H1 (cell line): Measurements from ENCODE around the gene DAPL1.

ENCODE experiments used
- CBX5 ChIP-seq: fragments of 300-800, 300-1000 bp; sonication (generic); IDR thresholded peaks from 2 replicates; pipeline ENCODE4 v1.7.1; 2016; ENCODE audit warnings: antibody characterized with exemption, low read length, low read depth
- EP300 ChIP-seq, 2 experiments: IDR thresholded peaks; 1 replicate in 1 of 2; 2 replicates in 1 of 2; pipeline ENCODE4 v1.6.1; 2011 to 2012; ENCODE audit warnings: low read depth in 2 of 2, low read length in 2 of 2, mild to moderate bottlenecking in 2 of 2, borderline replicate concordance in 1 of 2, inconsistent platforms in 1 of 2, moderate library complexity in 1 of 2
- EZH2 ChIP-seq: fragments of 200-600 bp; sonication (generic); IDR thresholded peaks from 2 replicates; pipeline ENCODE4 v1.7.1; 2012; ENCODE audit warnings: low read depth, mild to moderate bottlenecking, moderate library complexity, low read length, inconsistent platforms; ENCODE audit not compliant: severe bottlenecking
- MAX ChIP-seq: IDR thresholded peaks from 2 replicates; pipeline ENCODE4 v1.6.1; 2012; ENCODE audit warnings: inconsistent platforms
- PHF8 ChIP-seq: fragments of 200-600 bp; sonication (generic); conservative IDR thresholded peaks from 2 replicates; pipeline ENCODE4 v1.7.1; 2012; ENCODE audit warnings: low read depth, mild to moderate bottlenecking, inconsistent platforms, low read length, moderate library complexity
- POLR2A ChIP-seq, 2 experiments: IDR thresholded peaks; 1 replicate in 1 of 2; 2 replicates in 1 of 2; pipeline ENCODE4 v1.6.1; 2011; ENCODE audit warnings: low read depth in 2 of 2, low read length in 2 of 2, mild to moderate bottlenecking in 2 of 2; ENCODE audit errors: control extremely low read depth in 1 of 2
- RFX5 ChIP-seq: IDR thresholded peaks from 2 replicates; pipeline ENCODE4 v1.6.1; 2011; ENCODE audit warnings: low read depth, low read length, improper control_type of control experiment, borderline replicate concordance
- RXRA ChIP-seq: IDR thresholded peaks from 2 replicates; pipeline ENCODE4 v1.6.1; 2011; ENCODE audit warnings: low read depth, mild to moderate bottlenecking, low read length, moderate library complexity; ENCODE audit not compliant: insufficient read depth
- SIRT6 ChIP-seq: IDR thresholded peaks from one replicate; pipeline ENCODE4 v1.7.1; 2012; ENCODE audit warnings: low read length, inconsistent platforms
- SP2 ChIP-seq: IDR thresholded peaks from 2 replicates; pipeline ENCODE4 v1.6.1; 2012; ENCODE audit warnings: mild to moderate bottlenecking, low read length, inconsistent platforms
- TAF1 ChIP-seq: IDR thresholded peaks from 2 replicates; pipeline ENCODE4 v1.6.1; 2011; ENCODE audit warnings: mild to moderate bottlenecking, low read depth, low read length
- TEAD4 ChIP-seq: IDR thresholded peaks from 2 replicates; pipeline ENCODE4 v1.6.1; 2012; ENCODE audit warnings: low read depth, low read length, inconsistent platforms, mixed read lengths
- TF ChIP-seq, protein P1 (sequence below), 3 experiments: IDR thresholded peaks; 1 replicate in 2 of 3; 2 replicates in 1 of 3; pipeline versions ENCODE4 v1.5.1 to v1.6.1; 2011; ENCODE audit warnings: low read length in 3 of 3, mild to moderate bottlenecking in 3 of 3, inconsistent platforms in 2 of 3, low read depth in 1 of 3, moderate library complexity in 1 of 3; ENCODE audit not compliant: insufficient read depth in 1 of 3; ENCODE audit errors: control extremely low read depth in 1 of 3

GRCh38 chr2:158829167-158829566 is 34.0 kb downstream of the DAPL1 start:
- TF ChIP-seq EZH2 = no peak
- TF ChIP-seq, protein P1, sequence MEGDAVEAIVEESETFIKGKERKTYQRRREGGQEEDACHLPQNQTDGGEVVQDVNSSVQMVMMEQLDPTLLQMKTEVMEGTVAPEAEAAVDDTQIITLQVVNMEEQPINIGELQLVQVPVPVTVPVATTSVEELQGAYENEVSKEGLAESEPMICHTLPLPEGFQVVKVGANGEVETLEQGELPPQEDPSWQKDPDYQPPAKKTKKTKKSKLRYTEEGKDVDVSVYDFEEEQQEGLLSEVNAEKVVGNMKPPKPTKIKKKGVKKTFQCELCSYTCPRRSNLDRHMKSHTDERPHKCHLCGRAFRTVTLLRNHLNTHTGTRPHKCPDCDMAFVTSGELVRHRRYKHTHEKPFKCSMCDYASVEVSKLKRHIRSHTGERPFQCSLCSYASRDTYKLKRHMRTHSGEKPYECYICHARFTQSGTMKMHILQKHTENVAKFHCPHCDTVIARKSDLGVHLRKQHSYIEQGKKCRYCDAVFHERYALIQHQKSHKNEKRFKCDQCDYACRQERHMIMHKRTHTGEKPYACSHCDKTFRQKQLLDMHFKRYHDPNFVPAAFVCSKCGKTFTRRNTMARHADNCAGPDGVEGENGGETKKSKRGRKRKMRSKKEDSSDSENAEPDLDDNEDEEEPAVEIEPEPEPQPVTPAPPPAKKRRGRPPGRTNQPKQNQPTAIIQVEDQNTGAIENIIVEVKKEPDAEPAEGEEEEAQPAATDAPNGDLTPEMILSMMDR (IDR thresholded peaks at IDR 0.05; ENCODE audit: control extremely low read depth in 1 of 3, insufficient read depth in 1 of 3, low read depth in 1 of 3, low read length in 3 of 3) = no peak
- no peak for TF ChIP-seq SIRT6
- TF ChIP-seq EP300 (IDR thresholded peaks at IDR 0.05; ENCODE audit: borderline replicate concordance in 1 of 2, low read depth in 2 of 2, low read length in 2 of 2) = no peak
- TF ChIP-seq MAX = no peak
- no peak for TF ChIP-seq POLR2A (IDR thresholded peaks at IDR 0.05; ENCODE audit: control extremely low read depth in 1 of 2, low read depth in 2 of 2, low read length in 2 of 2)
- no peak for TF ChIP-seq CBX5
- TF ChIP-seq TAF1 = no peak
- no peak for TF ChIP-seq TEAD4
- TF ChIP-seq SP2 = no peak
- TF ChIP-seq RXRA = no peak
- no peak for TF ChIP-seq RFX5
- TF ChIP-seq PHF8 = no peak
